ENCODE data around the gene VAC14. TPM values are rescaled to one million over a fixed set of nuclear protein-coding genes. Genes with fewer than 3 reads are reported as not detected.

Gene VAC14
- total RNA-seq, 1 experiment from 2014 or later = 49.9 TPM

DNA sequence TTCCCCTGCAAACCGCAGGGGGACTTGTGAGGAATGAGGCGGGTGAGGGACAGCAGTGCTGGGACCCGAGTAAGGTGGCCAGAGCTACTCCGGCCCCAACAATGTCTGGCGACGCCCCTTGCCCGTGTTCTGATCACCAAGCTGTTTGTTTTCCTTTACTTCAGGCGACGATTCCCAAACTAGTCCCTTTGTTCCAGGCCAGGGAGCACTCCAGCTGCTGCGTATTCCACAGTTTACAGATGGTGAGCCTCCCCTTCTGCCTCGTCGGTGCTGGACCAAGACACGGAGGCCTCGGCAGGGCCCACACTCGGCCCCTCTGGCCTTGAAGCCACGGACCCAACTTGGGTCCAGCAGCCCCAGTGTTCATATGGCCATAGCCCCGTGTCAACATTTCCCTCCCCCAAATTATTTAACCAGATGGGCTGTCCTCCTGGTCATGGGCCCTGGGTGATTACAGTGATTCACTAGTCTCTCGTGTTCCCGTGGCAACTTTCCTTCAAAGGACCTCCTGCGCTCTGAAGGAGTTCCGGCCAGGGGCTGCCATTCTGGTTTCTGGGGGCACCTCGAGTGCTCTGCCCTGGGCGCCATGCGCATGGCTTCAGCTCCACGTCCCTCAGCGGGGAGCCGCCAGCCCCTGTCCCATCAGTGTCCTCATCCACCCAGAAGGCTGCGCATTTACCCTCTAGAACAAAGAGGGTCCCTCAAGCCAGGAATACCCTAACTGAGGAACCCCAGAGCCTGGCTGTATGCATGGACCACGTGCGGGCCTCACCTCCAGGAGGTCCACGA lies 90.3 kb downstream of the VAC14 start:
- Histone ChIP-seq H3K56ac (ENCODE audit: insufficient read length, low read depth, low read length) (no peak overlapping the region), H3K14ac (ENCODE audit: insufficient read depth, low read length) (no peak overlapping the region; the same call in 1 of the 2 replicates), H3K23me2 (ENCODE audit: insufficient read length, low read depth, low read length, poor library complexity, severe bottlenecking) (no peaks in the 10 kb centered on the region), H3K9me3 (ENCODE audit: control insufficient read depth, low read depth, low read length) (no peaks in the 10 kb centered on the region), H2BK120ac (ENCODE audit: low read depth, low read length, poor library complexity, severe bottlenecking) (no peak overlapping the region), H4K5ac (ENCODE audit: insufficient read length, low read depth, low read length) (no peak overlapping the region), H3K27me3 (ENCODE audit: insufficient read depth, low read length) (no peaks in the 10 kb centered on the region), H3K9ac (ENCODE audit: extremely low read depth, insufficient read length, low read length) (no peak overlapping the region), H4K20me1 (ENCODE audit: control insufficient read depth, insufficient read depth, insufficient read length) (no peaks in the 10 kb centered on the region), H4K91ac (ENCODE audit: insufficient read length, low read depth, low read length) (no peak overlapping the region), H3T11ph (ENCODE audit: low read length) (no peak overlapping the region), H3K79me1 (ENCODE audit: insufficient read depth, low read depth, low read length, poor library complexity, severe bottlenecking) (no peaks in the 10 kb centered on the region), H2BK15ac (ENCODE audit: low read depth, low read length) (no peak overlapping the region), H2AFZ (ENCODE audit: low read length) (no peak overlapping the region), H2BK5ac (ENCODE audit: insufficient read length, low read length) (no peak overlapping the region), H3K23ac (ENCODE audit: insufficient read length, low read depth, low read length) (no peak overlapping the region), H4K8ac (replicated peaks; ENCODE audit: insufficient read length, low read depth, low read length) (no peak overlapping the region), H2AK5ac (ENCODE audit: insufficient read length, low read length) (no peak overlapping the region), H3K4ac (ENCODE audit: low read depth, low read length) (no peak overlapping the region), H3K18ac (ENCODE audit: insufficient read length, low read depth, low read length) (no peak overlapping the region), H2BK20ac (ENCODE audit: low read depth, low read length, poor library complexity, severe bottlenecking) (no peak overlapping the region), H3K4me1 (ENCODE audit: insufficient read depth, low read length) (peaks cover 11% of the 10 kb centered on the region; the same call in 1 of the 2 replicates), H3K79me2 (ENCODE audit: insufficient read depth, low read length) (no peaks in the 10 kb centered on the region), H3K4me2 (ENCODE audit: insufficient read depth, insufficient read length, low read length) (no peak overlapping the region), H2BK12ac (ENCODE audit: insufficient read length, low read depth, low read length) (no peak overlapping the region), H3K27ac (ENCODE audit: insufficient read length, low read depth, low read length) (no peak overlapping the region)
- DNase-seq = no peak
- H3K4me3 Mint-ChIP-seq = no peak overlapping the region; a peak in 1 of 5 replicates
- H3K4me1 Mint-ChIP-seq = peaks cover 61 to 66% of the 10 kb centered on the region in 2 experiments
- no CpG with 5 or more reads among the region's 31 CpGs for WGBS (ENCODE audit: extremely low coverage, insufficient read length, low lambda C conversion rate)
- H3K27ac Mint-ChIP-seq = peak overlapping the region in 2 of 3 experiments; percentile 44 to 64; a peak in 3 of 7 replicates
- H3K9me3 Mint-ChIP-seq = no peaks in the 10 kb centered on the region; a peak in 1 of 5 replicates
- TF ChIP-seq, protein P1, sequence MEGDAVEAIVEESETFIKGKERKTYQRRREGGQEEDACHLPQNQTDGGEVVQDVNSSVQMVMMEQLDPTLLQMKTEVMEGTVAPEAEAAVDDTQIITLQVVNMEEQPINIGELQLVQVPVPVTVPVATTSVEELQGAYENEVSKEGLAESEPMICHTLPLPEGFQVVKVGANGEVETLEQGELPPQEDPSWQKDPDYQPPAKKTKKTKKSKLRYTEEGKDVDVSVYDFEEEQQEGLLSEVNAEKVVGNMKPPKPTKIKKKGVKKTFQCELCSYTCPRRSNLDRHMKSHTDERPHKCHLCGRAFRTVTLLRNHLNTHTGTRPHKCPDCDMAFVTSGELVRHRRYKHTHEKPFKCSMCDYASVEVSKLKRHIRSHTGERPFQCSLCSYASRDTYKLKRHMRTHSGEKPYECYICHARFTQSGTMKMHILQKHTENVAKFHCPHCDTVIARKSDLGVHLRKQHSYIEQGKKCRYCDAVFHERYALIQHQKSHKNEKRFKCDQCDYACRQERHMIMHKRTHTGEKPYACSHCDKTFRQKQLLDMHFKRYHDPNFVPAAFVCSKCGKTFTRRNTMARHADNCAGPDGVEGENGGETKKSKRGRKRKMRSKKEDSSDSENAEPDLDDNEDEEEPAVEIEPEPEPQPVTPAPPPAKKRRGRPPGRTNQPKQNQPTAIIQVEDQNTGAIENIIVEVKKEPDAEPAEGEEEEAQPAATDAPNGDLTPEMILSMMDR (conservative IDR thresholded peaks at IDR 0.05) = no peak
- no peaks in the 10 kb centered on the region; the same call in 1 of the 2 replicates for H3K27me3 Mint-ChIP-seq (ENCODE audit: low read depth)
- H3K36me3 Mint-ChIP-seq (ENCODE audit: insufficient read depth in 1 of 3, low read depth in 3 of 3) = peaks cover 4 to 9% (median 7%) of the 10 kb centered on the region in 3 experiments; a peak in 4 of 7 replicates
